ENCODE data around the gene VASN.

VASN gene

GRCh38 chr16:4327386-4328045 is 44.1 kb upstream of the VASN start:
- H3K4me3 ChIP-seq (ENCODE audit: low read length), result peak overlapping the region; percentile 48
- DNase-seq (ENCODE audit: low read depth), result no peak
- no peak for TF ChIP-seq CTCF (conservative IDR thresholded peaks at IDR 0.05; ENCODE audit: low read length)

- peak; percentile 61 for TF ChIP-seq CTCF (conservative IDR thresholded peaks at IDR 0.05; ENCODE audit: low read length)
- peak; percentile 72 for DNase-seq (ENCODE audit: low read depth)
- H3K4me3 ChIP-seq (ENCODE audit: low read length), result peak overlapping the region; percentile 48
Observed at GRCh38 chr16:4328046-4328781, 43.4 kb upstream of the VASN start.

- no peak for TF ChIP-seq CTCF (conservative IDR thresholded peaks at IDR 0.05; ENCODE audit: low read length)
Observed at GRCh38 chr16:4328782-4329775, 42.6 kb upstream of the VASN start.

GRCh38 chr16:4330277-4330874 is 41.3 kb upstream of the VASN start:
- H3K4me3 ChIP-seq (ENCODE audit: low read length), result no peak overlapping the region
- TF ChIP-seq CTCF (conservative IDR thresholded peaks at IDR 0.05; ENCODE audit: low read length), result peak; percentile 92
- DNase-seq (ENCODE audit: low read depth), result peak; percentile 62

More at GRCh38 chr16:4328782-4329775, 42.6 kb upstream of the VASN start:
- H3K4me3 ChIP-seq (ENCODE audit: low read length), result no peak overlapping the region; the same call in 1 of the 2 replicates
- DNase-seq (ENCODE audit: low read depth), result no peak

DNA sequence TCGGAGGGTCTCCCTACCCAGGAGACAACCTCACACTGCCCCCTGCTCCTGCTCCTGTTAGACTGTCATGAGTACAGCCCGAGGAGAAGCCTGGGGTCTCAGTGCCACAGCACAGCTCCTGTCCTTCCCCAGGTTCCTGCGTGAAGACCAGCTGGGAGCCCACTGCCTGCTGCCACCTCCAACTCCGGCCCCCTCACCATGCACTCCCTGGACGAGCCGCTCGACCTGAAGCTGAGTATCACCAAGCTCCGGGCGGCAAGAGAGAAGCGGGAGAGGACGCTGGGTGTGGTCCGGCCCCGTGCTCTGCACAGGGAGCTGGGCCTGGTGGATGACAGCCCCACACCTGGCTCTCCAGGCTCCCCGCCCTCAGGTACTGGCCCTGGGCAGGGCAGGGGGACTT is 39.6 kb upstream of the VASN start:
- H3K4me3 ChIP-seq (ENCODE audit: low read length), result no peak overlapping the region
- TF ChIP-seq CTCF (conservative IDR thresholded peaks at IDR 0.05; ENCODE audit: low read length), result no peak
- no peak for DNase-seq (ENCODE audit: low read depth)

- no peak for TF ChIP-seq CTCF (conservative IDR thresholded peaks at IDR 0.05; ENCODE audit: low read length)
- DNase-seq (ENCODE audit: low read depth), result no peak
- H3K4me3 ChIP-seq (ENCODE audit: low read length), result no peak overlapping the region
Observed at GRCh38 chr16:4332623-4333307, 38.9 kb upstream of the VASN start.
